Measurements from ENCODE around the gene TMEM61.
"Not testable (repeated sequence)": the region's sequence is repeated elsewhere in the genome, so short reads cannot be mapped to it uniquely, and the experiment has no call there.

The TMEM61 gene

GRCh38 chr1:54962612-54963395 is 17.6 kb upstream of the TMEM61 start:
- no peak for DNase-seq

- not testable (repeated sequence) for DNase-seq
Observed at GRCh38 chr1:54963829-54964228, 16.6 kb upstream of the TMEM61 start.

GRCh38 chr1:54965624-54966340 is 14.6 kb upstream of the TMEM61 start:
- DNase-seq, result peak; percentile 21 to 61

- DNase-seq, result no peak
Observed at GRCh38 chr1:54967372-54967771, 13.1 kb upstream of the TMEM61 start.

GRCh38 chr1:54968551-54968950 is 11.9 kb upstream of the TMEM61 start:
- no peak for DNase-seq

GRCh38 chr1:54969879-54970278 is 10.5 kb upstream of the TMEM61 start:
- no peak for DNase-seq

- no peak for DNase-seq
Observed at GRCh38 chr1:54970901-54971300, 9.5 kb upstream of the TMEM61 start.

GRCh38 chr1:54971317-54971791 is 9.1 kb upstream of the TMEM61 start:
- no peak for DNase-seq

GRCh38 chr1:54972436-54972835 is 8.0 kb upstream of the TMEM61 start:
- no peak for DNase-seq

- no peak for DNase-seq
Observed at GRCh38 chr1:54973205-54973921, 7.1 kb upstream of the TMEM61 start.

- DNase-seq, result no peak
Observed at GRCh38 chr1:54975356-54976108, 4.9 kb upstream of the TMEM61 start.

- no peak for DNase-seq
Observed at GRCh38 chr1:54976747-54977146, 3.7 kb upstream of the TMEM61 start.

GRCh38 chr1:54977533-54978297 is 2.7 kb upstream of the TMEM61 start:
- DNase-seq, result no peak

GRCh38 chr1:54978528-54979326 is 1.7 kb upstream of the TMEM61 start:
- DNase-seq, result no peak

- no peak for DNase-seq
Observed at GRCh38 chr1:54979327-54979891, 1.0 kb upstream of the TMEM61 start.

- DNase-seq, result no peak
Observed at GRCh38 chr1:54980046-54980527, 341 bp upstream of the TMEM61 start.

GRCh38 chr1:54981466-54981865 is 1.0 kb downstream of the TMEM61 start:
- no peak for DNase-seq

GRCh38 chr1:54982739-54983138 is 2.3 kb downstream of the TMEM61 start:
- DNase-seq, result no peak

- DNase-seq, result no peak
Observed at GRCh38 chr1:54984131-54984842, 3.9 kb downstream of the TMEM61 start.

GRCh38 chr1:54985556-54985955 is 5.1 kb downstream of the TMEM61 start:
- DNase-seq, result no peak

Measured in bone marrow (tissue), 2 donors.